ENCODE measurements around the gene NSL1.

DNA sequence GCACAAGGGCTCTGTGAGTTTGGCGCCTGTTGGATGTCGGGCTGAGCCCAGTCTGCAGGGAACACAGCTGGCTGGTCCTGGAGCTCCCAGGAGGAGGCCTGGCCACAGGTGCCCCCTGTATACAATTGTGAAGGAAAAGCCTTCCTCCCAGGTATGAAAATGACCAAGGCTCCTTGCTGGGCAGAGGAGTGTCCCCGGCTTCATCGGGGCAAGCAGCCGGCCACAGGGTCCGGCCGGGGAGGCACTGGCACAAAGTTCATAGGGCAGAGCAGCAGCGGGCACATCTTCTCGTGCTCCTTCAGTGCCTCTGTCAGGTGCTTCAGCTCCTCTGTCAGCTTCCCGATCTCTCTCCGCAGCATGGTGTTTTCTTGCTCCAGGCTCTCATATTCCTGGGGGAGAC is 105.0 kb downstream of the NSL1 start:
- TF ChIP-seq, protein P1, sequence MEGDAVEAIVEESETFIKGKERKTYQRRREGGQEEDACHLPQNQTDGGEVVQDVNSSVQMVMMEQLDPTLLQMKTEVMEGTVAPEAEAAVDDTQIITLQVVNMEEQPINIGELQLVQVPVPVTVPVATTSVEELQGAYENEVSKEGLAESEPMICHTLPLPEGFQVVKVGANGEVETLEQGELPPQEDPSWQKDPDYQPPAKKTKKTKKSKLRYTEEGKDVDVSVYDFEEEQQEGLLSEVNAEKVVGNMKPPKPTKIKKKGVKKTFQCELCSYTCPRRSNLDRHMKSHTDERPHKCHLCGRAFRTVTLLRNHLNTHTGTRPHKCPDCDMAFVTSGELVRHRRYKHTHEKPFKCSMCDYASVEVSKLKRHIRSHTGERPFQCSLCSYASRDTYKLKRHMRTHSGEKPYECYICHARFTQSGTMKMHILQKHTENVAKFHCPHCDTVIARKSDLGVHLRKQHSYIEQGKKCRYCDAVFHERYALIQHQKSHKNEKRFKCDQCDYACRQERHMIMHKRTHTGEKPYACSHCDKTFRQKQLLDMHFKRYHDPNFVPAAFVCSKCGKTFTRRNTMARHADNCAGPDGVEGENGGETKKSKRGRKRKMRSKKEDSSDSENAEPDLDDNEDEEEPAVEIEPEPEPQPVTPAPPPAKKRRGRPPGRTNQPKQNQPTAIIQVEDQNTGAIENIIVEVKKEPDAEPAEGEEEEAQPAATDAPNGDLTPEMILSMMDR (IDR thresholded peaks at IDR 0.05) = no peak
- TF ChIP-seq POLR2A (IDR thresholded peaks at IDR 0.05) = no peak
- TF ChIP-seq EP300 (IDR thresholded peaks at IDR 0.05) = no peak

All from tibial nerve (tissue), 4 donors.